Measurements from ENCODE around the gene PLBD1. TPM values are rescaled to one million over a fixed set of nuclear protein-coding genes. Genes with fewer than 3 reads are reported as not detected.

Gene PLBD1
- polyA plus RNA-seq, 1 of the 3 experiments (the other 2 are of a cell fraction): 0.10 TPM

- Histone ChIP-seq H3K4me2 (no peak overlapping the region), H3K9me3 (no peaks in the 10 kb centered on the region), H3K4me3 (ENCODE audit: low read depth in 2 of 2, low read length in 1 of 2) (no peak overlapping the region), H3K9ac (no peak overlapping the region), H4K20me1 (ENCODE audit: insufficient read depth) (no peaks in the 10 kb centered on the region), H3F3A (replicated peaks; ENCODE audit: insufficient read depth) (no peaks in the 10 kb centered on the region), H2AFZ (ENCODE audit: low read depth) (no peak overlapping the region), H3K4me1 (ENCODE audit: control insufficient read depth in 1 of 2, insufficient read depth in 2 of 2, low read depth in 1 of 2, low read length in 1 of 2) (no peaks in the 10 kb centered on the region), H3K9me2 (no peaks in the 10 kb centered on the region), H3K79me2 (ENCODE audit: insufficient read depth) (no peaks in the 10 kb centered on the region), H3K27ac (ENCODE audit: low read depth in 2 of 2, low read length in 1 of 2) (no peak overlapping the region), H3K27me3 (ENCODE audit: insufficient read depth) (no peaks in the 10 kb centered on the region), H3K36me3 (replicated peaks in 1 of 2; ENCODE audit: control insufficient read depth in 1 of 2, insufficient read depth in 2 of 2, low read length in 1 of 2) (no peaks in the 10 kb centered on the region)
- no peak for DNase-seq
- CTCF ChIA-PET: no interaction called here
- WGBS (ENCODE audit: low lambda C conversion rate): 11% methylated on average over 3 of the region's 3 CpGs
- no peak for TF ChIP-seq YY1 (IDR thresholded peaks at IDR 0.05; ENCODE audit: low read depth)
- no peak for TF ChIP-seq USF1 (IDR thresholded peaks at IDR 0.05; ENCODE audit: borderline replicate concordance, low read depth)
- no peak for TF ChIP-seq MAX (IDR thresholded peaks at IDR 0.05; ENCODE audit: low read depth)
- TF ChIP-seq ZBTB33 (IDR thresholded peaks at IDR 0.05; ENCODE audit: borderline replicate concordance, low read depth): no peak
- no peak for TF ChIP-seq MXI1 (IDR thresholded peaks at IDR 0.05; ENCODE audit: low read depth, low read length)
- TF ChIP-seq FOSL2 (IDR thresholded peaks at IDR 0.05; ENCODE audit: borderline replicate concordance, low read depth): no peak
- TF ChIP-seq SIN3A (IDR thresholded peaks at IDR 0.05; ENCODE audit: borderline replicate concordance, low read depth, low read length): no peak
- no peak for TF ChIP-seq FOXM1 (IDR thresholded peaks at IDR 0.05; ENCODE audit: low read depth)
- no peak for TF ChIP-seq REST (IDR thresholded peaks at IDR 0.05; ENCODE audit: low read depth, low read length)
- POLR2A ChIA-PET: no interaction called here
Observed at GRCh38 chr12:14597480-14597879, 29.8 kb upstream of the PLBD1 start.

- TF ChIP-seq POLR2AphosphoS5 (IDR thresholded peaks at IDR 0.05; ENCODE audit: low read depth, low read length): no peak
- no peak for TF ChIP-seq SIN3A (IDR thresholded peaks at IDR 0.05; ENCODE audit: borderline replicate concordance, low read depth, low read length)
- H3K9me2 ChIP-seq: no peaks in the 10 kb centered on the region
- H3K27me3 ChIP-seq (ENCODE audit: insufficient read depth): no peaks in the 10 kb centered on the region
- ChIA-PET POLR2A (no interaction called here), CTCF (no interaction called here)
- no peaks in the 10 kb centered on the region for H3K79me2 ChIP-seq (ENCODE audit: insufficient read depth)
- no peak overlapping the region for H2AFZ ChIP-seq (ENCODE audit: low read depth)
- 0% methylated on average over 1 of the region's 1 CpG for WGBS (ENCODE audit: low lambda C conversion rate)
- H3K4me3 ChIP-seq (ENCODE audit: low read depth in 2 of 2, low read length in 1 of 2): no peak overlapping the region
- H3K4me2 ChIP-seq: no peak overlapping the region
- no peak overlapping the region for H3K9ac ChIP-seq
- no peaks in the 10 kb centered on the region for H3F3A ChIP-seq (replicated peaks; ENCODE audit: insufficient read depth)
- H3K27ac ChIP-seq (ENCODE audit: low read depth in 2 of 2, low read length in 1 of 2): no peak overlapping the region
- DNase-seq: no peak
- H4K20me1 ChIP-seq (ENCODE audit: insufficient read depth): no peaks in the 10 kb centered on the region
- no peaks in the 10 kb centered on the region for H3K4me1 ChIP-seq (ENCODE audit: control insufficient read depth in 1 of 2, insufficient read depth in 2 of 2, low read depth in 1 of 2, low read length in 1 of 2)
- H3K36me3 ChIP-seq (replicated peaks in 1 of 2; ENCODE audit: control insufficient read depth in 1 of 2, insufficient read depth in 2 of 2, low read length in 1 of 2): no peaks in the 10 kb centered on the region
- H3K9me3 ChIP-seq: no peaks in the 10 kb centered on the region
Observed at GRCh38 chr12:14591719-14592118, 24.0 kb upstream of the PLBD1 start.

Data from SK-N-SH (cell line).